Measurements from ENCODE around the gene CDYL2. TPM values are rescaled to one million over a fixed set of nuclear protein-coding genes. Genes with fewer than 3 reads are reported as not detected.

Gene CDYL2
- total RNA-seq, 1 donor from 2014 or later: 26.5 TPM

DNA sequence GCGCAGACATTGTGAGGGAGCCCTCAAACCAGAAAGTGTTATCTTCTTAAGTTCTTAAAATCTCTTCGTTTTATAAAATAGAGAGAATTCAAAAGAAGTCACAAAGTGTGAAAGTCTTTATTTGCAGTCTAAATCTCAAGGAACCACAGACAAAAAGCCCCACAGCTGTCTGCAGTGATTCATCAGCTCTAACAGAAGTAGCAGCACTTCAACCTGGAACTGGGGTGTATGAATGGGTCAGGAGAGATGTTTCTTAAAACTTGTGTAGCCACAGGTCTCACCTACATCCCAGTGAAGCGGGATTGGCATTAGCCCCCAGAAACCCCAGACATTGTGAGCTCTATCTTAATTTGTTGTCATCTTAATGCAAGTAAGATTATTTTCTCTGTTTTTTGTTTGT, 61.1 kb downstream of the CDYL2 start:
- H3K27ac ChIP-seq (ENCODE audit: low read depth, low read length): no peak overlapping the region
- no peak for DNase-seq (ENCODE audit: low read depth)
- no peaks in the 10 kb centered on the region for H3K27me3 ChIP-seq (ENCODE audit: insufficient read depth, low read length)
- no peak overlapping the region for H3K4me3 ChIP-seq (ENCODE audit: insufficient read depth, low read depth, low read length)
- H3K4me1 Mint-ChIP-seq (ENCODE audit: low read depth, unreplicated experiment): peaks cover 10% of the 10 kb centered on the region
- peaks cover 1% of the 10 kb centered on the region for H3K9me3 Mint-ChIP-seq (ENCODE audit: unreplicated experiment)
- H3K27ac Mint-ChIP-seq (ENCODE audit: unreplicated experiment): no peak overlapping the region
- FAIRE-seq: no peak
- H3K4me2 ChIP-seq (ENCODE audit: low read length): no peak overlapping the region
- no peaks in the 10 kb centered on the region for H3K27me3 Mint-ChIP-seq (ENCODE audit: low read depth, unreplicated experiment)
- peaks cover 2% of the 10 kb centered on the region for H3K36me3 Mint-ChIP-seq (ENCODE audit: low read depth, unreplicated experiment)
- H3K9me3 ChIP-seq (ENCODE audit: insufficient read depth, low read depth, low read length): no peaks in the 10 kb centered on the region
- no peaks in the 10 kb centered on the region for H3K4me1 ChIP-seq (ENCODE audit: insufficient read depth, low read length)
- H3K9ac ChIP-seq (ENCODE audit: low read length): no peak overlapping the region
- H2AFZ ChIP-seq (ENCODE audit: low read depth, low read length): no peak overlapping the region
- TF ChIP-seq, protein P1, sequence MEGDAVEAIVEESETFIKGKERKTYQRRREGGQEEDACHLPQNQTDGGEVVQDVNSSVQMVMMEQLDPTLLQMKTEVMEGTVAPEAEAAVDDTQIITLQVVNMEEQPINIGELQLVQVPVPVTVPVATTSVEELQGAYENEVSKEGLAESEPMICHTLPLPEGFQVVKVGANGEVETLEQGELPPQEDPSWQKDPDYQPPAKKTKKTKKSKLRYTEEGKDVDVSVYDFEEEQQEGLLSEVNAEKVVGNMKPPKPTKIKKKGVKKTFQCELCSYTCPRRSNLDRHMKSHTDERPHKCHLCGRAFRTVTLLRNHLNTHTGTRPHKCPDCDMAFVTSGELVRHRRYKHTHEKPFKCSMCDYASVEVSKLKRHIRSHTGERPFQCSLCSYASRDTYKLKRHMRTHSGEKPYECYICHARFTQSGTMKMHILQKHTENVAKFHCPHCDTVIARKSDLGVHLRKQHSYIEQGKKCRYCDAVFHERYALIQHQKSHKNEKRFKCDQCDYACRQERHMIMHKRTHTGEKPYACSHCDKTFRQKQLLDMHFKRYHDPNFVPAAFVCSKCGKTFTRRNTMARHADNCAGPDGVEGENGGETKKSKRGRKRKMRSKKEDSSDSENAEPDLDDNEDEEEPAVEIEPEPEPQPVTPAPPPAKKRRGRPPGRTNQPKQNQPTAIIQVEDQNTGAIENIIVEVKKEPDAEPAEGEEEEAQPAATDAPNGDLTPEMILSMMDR (IDR thresholded peaks at IDR 0.05; ENCODE audit: insufficient read depth, low read depth, low read length): no peak
- no peak for TF ChIP-seq EZH2 (IDR thresholded peaks at IDR 0.05; ENCODE audit: insufficient read depth, low read length)
- peaks cover 31% of the 10 kb centered on the region for H4K20me1 ChIP-seq (ENCODE audit: insufficient read depth, low read length)
- H3K4me3 Mint-ChIP-seq (ENCODE audit: unreplicated experiment): no peak overlapping the region
- peaks cover 7% of the 10 kb centered on the region for H3K79me2 ChIP-seq (ENCODE audit: insufficient read depth, low read length)
- no peaks in the 10 kb centered on the region for H3K36me3 ChIP-seq (ENCODE audit: insufficient read depth, low read length)

DNA sequence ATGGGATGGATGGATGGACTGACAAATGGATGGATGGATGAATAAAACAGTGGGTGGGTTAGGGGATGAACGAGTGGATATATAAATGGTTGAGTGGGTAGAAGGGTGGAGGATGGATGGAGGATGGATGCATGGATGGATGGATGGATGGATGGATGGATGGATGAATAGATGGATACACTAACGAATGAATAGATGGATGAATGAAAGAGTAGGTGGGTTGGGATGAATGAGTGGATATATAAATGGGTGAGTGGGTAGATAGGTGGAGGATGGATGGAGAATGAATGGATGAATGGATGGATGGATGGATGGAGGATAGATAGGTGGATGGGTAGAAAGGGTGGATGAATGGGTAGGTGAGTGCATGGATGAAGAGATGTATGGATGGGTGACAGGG, 62.1 kb downstream of the CDYL2 start:
- TF ChIP-seq, protein P1 (IDR thresholded peaks at IDR 0.05; ENCODE audit: insufficient read depth, low read depth, low read length): no peak
- TF ChIP-seq EZH2 (IDR thresholded peaks at IDR 0.05; ENCODE audit: insufficient read depth, low read length): no peak
- H3K9me3 Mint-ChIP-seq (ENCODE audit: unreplicated experiment): peaks cover 3% of the 10 kb centered on the region
- no peaks in the 10 kb centered on the region for H3K27me3 Mint-ChIP-seq (ENCODE audit: low read depth, unreplicated experiment)
- H3K36me3 Mint-ChIP-seq (ENCODE audit: low read depth, unreplicated experiment): no peaks in the 10 kb centered on the region
- DNase-seq (ENCODE audit: low read depth) (no peak), FAIRE-seq (no peak)
- H3K4me3 Mint-ChIP-seq (ENCODE audit: unreplicated experiment): no peak overlapping the region
- Histone ChIP-seq H3K4me2 (ENCODE audit: low read length) (no peak overlapping the region), H3K79me2 (ENCODE audit: insufficient read depth, low read length) (peaks cover 4% of the 10 kb centered on the region), H3K9me3 (ENCODE audit: insufficient read depth, low read depth, low read length) (no peaks in the 10 kb centered on the region), H2AFZ (ENCODE audit: low read depth, low read length) (no peak overlapping the region), H3K9ac (ENCODE audit: low read length) (no peak overlapping the region), H3K27ac (ENCODE audit: low read depth, low read length) (no peak overlapping the region), H4K20me1 (ENCODE audit: insufficient read depth, low read length) (peaks cover 26% of the 10 kb centered on the region), H3K36me3 (ENCODE audit: insufficient read depth, low read length) (no peaks in the 10 kb centered on the region), H3K4me1 (ENCODE audit: insufficient read depth, low read length) (no peaks in the 10 kb centered on the region), H3K27me3 (ENCODE audit: insufficient read depth, low read length) (no peaks in the 10 kb centered on the region), H3K4me3 (ENCODE audit: insufficient read depth, low read depth, low read length) (no peak overlapping the region)
- peaks cover 10% of the 10 kb centered on the region for H3K4me1 Mint-ChIP-seq (ENCODE audit: low read depth, unreplicated experiment)
- H3K27ac Mint-ChIP-seq (ENCODE audit: unreplicated experiment): no peak overlapping the region

DNA sequence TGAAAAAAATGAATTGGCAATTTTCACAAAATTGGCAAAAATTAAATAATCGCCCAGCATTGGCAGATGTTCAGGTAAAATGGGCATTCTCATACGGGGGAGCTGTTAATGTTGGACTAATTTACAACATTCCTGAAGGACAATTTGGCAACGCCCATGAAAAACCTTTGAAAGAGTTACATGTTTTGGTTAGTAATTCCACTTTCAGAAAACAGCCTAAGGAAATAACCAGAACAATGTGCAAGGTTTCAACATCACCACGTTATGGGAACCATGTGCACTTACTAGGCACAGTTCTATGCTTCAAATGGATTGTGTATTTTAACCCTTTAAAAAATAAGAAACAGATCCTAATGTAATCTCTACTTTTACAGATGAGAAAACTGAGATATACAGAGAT, 62.7 kb downstream of the CDYL2 start:
- no peak overlapping the region for H3K4me2 ChIP-seq (ENCODE audit: low read length)
- H3K79me2 ChIP-seq (ENCODE audit: insufficient read depth, low read length): peaks cover 4% of the 10 kb centered on the region
- DNase-seq (ENCODE audit: low read depth): no peak
- no peaks in the 10 kb centered on the region for H3K4me1 ChIP-seq (ENCODE audit: insufficient read depth, low read length)
- no peak overlapping the region for H3K4me3 ChIP-seq (ENCODE audit: insufficient read depth, low read depth, low read length)
- H3K36me3 Mint-ChIP-seq (ENCODE audit: low read depth, unreplicated experiment): no peaks in the 10 kb centered on the region
- H3K9me3 ChIP-seq (ENCODE audit: insufficient read depth, low read depth, low read length): no peaks in the 10 kb centered on the region
- no peak overlapping the region for H3K27ac ChIP-seq (ENCODE audit: low read depth, low read length)
- peaks cover 3% of the 10 kb centered on the region for H3K9me3 Mint-ChIP-seq (ENCODE audit: unreplicated experiment)
- peaks cover 25% of the 10 kb centered on the region for H4K20me1 ChIP-seq (ENCODE audit: insufficient read depth, low read length)
- H3K27ac Mint-ChIP-seq (ENCODE audit: unreplicated experiment): no peak overlapping the region
- H3K4me3 Mint-ChIP-seq (ENCODE audit: unreplicated experiment): no peak overlapping the region
- no peaks in the 10 kb centered on the region for H3K27me3 ChIP-seq (ENCODE audit: insufficient read depth, low read length)
- no peak for TF ChIP-seq EZH2 (IDR thresholded peaks at IDR 0.05; ENCODE audit: insufficient read depth, low read length)
- TF ChIP-seq, protein P1 (IDR thresholded peaks at IDR 0.05; ENCODE audit: insufficient read depth, low read depth, low read length): no peak
- no peak overlapping the region for H2AFZ ChIP-seq (ENCODE audit: low read depth, low read length)
- no peaks in the 10 kb centered on the region for H3K36me3 ChIP-seq (ENCODE audit: insufficient read depth, low read length)
- no peak overlapping the region for H3K9ac ChIP-seq (ENCODE audit: low read length)
- peaks cover 10% of the 10 kb centered on the region for H3K4me1 Mint-ChIP-seq (ENCODE audit: low read depth, unreplicated experiment)
- H3K27me3 Mint-ChIP-seq (ENCODE audit: low read depth, unreplicated experiment): no peaks in the 10 kb centered on the region
- FAIRE-seq: no peak
